Amygdala (tissue), 56 donors: ENCODE results near the gene ALDH1A3.

Experiments used
- DNase-seq, 56 donors: peaks; one replicate each; lab custom pipeline; 2025; lab: John Stamatoyannopoulos, UW

ALDH1A3 gene

DNA sequence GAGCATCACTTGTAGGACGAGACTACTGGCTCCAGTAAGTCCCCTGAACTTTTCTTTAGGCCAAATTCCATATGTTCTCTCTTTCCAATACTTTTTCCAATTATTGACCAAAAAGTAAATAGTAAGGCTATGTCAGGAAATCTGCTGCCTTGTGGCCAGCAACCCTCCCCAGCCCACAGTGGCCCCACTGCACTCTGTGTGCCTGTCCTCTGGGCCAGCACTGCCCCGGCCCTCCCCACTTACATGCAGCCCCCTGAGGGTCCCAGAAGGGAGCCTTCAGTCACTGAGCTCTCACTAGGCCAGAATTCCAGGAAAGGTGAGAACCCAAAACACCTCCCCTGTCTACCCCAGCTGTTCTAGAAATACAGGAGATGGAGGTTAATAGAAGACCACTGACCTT, 21.3 kb upstream of the ALDH1A3 start:
- DNase-seq = no peak

DNA sequence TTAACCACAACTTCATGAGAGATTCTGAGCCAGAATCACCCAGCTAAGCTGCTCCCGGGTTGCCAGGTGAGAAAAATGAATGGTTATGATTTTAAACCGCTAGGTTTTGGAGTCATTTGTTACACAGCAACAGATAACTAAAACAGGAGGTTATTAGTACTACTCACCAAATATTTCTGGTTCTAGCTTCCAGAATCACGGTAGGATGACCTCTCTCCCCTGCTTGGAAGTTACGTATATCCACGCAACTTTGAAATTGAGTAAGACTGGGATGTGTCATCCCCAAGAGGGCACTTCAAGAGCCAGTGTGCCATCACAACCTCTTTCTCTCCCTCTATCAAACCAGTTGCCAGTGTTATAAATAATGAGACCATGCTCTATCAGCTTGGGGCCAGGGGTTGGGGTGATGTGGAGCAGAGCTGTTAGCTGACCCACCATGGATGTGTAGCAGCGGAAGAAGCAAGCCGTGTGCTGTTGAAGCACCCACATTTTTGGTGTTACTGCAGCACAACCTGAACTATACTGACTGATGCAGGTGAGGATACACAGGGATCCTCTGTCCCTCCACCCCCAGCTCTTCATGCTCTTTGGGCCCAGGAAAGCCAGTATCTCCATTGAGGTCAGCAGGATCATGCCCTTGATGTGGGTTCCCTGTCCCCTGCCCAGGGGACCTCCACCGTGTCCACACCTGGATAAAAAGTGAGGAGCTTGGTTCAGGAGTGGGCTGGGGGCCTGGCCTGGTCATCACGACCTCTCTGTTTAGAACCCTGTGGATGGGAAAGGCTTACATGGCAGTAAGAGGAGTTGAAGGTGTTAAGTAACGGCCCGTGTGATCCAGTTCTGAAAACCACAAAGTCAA, 19.4 kb upstream of the ALDH1A3 start:
- no peak for DNase-seq

DNA sequence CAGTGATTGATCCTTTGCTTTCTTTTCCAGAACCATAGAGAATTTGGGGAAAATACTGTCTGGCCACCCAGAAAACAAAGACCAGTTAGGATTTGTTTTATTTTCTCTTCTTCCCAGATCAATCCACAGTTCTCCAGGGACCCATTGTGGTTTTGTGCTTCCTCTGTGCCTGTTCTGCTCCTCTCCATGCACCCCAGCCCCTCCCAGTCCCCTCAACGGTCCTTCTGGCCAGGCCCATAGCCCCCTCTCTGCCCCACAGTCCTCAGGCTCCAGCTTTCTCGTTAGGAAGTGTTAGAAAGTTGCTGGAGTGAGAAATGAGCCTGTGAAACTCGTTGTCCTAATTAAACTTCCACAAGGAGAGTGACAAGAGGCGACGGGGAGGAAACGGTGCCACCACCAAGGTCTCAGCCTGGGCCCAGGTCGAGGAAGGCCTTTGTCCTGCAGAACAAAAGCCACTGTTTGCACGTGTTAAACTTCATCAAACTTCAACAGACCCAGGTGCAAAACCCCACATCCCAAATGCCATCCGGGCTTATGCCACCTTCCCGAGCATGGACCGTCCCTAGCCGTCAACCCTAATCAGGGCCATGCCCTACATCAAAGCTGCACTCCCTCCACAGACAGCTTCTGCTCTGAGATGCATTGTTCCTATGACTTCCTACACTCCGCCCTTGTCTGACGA, 18.7 kb upstream of the ALDH1A3 start:
- DNase-seq = no peak

DNA sequence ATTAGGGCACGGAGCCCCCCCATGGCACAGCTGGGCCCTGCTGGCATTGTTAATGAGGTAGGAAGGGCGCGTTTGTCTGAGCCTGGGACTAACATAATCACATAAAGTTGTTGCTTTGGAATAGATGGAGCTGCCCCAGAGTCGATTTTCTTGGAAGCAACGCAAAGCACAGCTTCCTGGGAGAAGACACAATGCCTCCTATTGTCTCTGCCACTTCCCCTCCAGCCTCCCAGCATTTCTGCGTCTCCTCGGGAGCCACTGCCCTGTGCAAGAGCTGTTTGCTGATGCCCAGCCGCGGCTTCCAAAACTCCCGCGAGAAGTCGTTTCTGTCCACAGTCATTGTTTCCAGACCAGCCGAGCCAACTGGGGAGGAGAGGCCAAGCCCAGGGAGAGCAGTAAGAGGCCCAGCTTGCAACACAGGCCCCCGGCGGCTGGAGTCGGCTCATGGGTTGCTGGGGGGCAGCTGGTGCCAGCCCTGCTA, 18.1 kb upstream of the ALDH1A3 start:
- DNase-seq = peak in 52 of 56 donors; percentile 16 to 91 (median 73)

DNA sequence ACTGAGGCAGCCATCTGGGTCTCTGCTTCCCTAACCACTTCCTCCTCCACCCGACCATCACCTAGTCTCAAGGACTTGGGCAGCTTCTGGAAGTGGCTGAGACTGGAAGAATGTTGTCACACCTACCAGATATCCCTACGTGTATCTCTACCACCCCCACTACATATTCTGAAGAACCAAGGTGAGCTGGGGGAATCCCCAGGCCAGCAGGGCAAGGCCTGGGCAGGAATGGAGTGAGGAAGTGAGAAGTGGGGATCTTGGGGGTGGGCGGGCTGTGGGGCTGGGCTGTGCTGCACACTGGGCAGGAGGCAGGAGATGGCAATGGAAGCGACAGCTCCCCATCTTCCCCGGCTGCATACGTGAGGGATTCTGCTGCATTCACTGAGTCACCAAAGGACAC, 17.5 kb upstream of the ALDH1A3 start:
- DNase-seq = no peak

DNA sequence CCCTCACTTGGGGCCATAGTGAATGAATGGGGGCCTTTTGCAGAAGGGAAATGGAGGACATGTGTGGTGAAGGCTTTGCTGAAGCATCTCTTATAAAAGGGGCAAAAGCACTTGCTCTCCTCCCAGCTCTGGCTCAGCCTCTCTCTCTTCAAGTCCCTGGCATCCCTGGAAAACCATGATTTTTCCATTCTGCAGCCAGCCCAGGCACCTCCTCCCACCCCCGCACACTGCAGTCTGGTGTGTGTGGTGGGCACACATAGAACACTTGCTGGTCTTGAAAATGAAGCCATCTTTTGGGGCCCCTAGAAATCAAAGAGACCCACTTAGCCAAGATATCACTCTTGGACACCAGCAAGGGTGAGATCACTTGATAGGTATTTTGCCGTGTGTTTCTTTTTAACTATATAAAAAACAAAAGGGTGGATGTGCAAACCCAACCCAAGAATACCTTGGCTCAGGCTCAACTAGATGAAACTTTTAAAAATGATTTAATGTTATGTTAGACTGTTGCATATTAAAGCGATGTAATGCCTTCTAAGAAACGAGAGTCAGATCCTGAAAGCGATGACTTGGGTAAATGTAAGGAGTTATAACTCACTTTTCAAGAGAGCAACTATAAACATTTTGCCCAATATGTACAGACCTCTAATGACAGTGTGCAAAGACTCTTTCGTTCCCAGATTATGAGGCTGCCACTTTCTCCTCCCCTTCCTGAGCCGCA, 16.4 kb upstream of the ALDH1A3 start:
- no peak for DNase-seq

DNA sequence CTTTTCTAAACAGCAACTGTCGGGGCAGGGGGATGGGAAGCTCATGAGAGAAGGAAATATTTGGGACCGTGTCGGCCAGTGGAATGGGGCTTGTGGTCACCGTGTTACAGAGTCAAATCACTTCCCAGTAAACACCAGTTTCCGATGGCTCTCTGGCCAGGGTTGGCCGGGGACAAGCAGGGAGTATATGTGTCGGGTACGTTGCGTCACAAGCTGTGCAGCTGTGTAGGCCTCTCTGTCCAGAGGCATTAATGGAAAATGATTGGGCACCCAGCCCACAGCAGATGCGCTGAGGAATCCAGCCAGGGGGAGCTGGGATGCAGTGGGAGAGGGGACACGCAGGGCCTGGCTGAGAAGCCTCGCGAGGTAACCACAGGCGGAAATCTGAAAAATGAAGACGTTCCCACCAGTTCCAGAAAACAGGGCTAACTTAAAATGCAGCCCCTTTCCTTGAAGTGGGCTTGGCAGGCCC, 15.8 kb upstream of the ALDH1A3 start:
- peak in 51 of 56 donors; percentile 10 to 88 (median 64) for DNase-seq

DNA sequence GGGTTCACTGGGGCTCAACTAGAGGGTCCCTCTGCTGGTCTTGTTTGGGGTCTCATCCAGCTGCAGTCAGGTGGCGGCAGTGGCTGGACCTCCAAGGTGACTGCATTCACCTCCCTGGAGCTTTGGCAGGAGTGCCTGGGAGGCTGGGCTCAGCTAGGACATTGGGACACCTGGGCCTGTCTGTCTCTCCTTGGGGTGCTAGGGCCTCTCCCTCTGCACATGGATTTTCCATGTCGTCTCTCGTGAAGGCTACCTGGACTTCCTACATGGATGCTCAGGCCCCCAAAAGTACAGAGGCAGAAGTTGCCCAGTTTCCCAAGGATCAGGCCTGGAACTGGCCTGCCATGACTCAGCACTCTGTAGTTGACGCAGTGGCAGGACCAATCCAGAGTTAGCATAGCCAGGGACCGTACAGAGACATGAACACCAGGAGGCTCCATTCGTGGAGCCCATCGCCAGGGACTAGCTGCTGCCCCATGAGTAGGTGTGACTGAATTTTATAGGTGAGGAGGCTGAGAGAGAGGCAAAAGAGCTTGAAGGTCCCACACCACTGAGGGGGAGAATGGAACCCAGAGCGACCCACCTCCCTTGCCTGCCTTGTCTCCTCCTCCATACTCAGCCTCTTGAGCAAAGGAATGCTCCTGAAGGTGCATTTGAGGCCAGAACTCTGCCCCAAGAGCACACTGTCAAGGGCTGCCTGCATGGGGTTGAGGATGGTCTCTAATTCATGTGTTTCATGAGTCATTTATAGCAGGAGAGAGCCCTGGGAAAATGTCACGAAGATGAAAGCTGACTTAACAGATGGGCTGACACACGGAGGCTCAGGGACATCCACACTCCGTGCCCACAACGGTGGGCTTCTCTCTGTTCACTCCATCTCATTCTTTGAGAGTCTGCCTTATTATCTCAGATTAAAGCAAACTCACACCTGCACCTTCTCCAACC, 13.0 kb upstream of the ALDH1A3 start:
- no peak for DNase-seq

DNA sequence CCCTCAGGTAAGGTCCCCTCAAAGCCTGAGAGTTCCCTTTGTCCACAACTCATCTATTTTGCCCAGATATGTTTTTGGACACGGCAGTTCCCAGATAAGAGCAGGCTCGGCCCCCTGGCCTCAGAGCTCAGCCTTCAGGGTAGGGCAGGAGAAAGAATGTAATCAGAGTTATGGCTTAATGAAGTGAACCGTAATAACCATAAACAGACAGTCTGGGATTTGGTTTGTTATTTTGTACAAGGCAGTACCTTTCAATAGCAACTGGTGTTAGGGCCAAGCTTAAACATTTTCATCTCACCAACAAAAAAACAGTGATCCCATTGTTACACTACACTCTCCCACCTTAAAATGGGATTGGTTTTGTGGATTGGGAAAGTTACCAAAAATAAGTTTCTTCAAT, 12.2 kb upstream of the ALDH1A3 start:
- DNase-seq = no peak

DNA sequence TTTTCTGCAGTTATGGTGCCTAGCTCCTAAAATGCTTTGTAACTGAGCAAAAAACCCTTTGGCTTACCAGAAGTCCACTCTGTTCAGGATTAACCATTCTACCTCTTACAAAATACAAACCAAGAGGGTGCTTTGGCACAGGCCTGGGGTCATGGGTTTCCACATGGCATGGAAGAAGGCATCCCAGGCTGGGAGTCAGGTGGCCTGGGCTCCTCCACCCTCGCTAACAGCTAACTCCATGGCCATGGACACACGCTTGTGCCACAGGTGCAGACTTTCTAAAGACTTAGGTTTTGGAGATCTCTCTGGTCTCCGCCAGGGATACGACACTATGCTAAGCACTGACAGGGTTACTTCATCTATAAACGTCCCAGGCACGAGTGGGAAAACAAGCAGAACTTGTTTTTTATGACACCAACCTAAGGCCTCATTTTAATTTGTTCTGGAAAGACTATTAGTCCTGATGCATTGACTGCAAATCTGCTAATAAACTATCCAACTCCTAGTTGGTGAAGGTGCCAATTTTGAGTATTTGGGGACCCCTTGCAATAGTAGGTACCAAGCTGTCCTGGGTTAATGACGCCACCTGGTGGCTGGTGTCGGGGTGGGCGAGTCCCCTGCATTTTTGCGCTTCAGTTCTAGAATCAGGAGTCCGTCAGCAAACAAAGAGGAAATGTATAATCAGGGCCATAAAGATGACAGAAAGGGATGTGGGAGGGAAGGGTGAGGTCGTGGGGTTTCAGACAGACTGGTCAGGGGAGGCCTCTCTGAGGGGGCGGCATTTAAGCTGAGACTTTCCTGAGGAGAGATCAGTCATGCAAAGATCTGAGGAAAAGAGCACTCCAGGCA, 10.3 kb upstream of the ALDH1A3 start:
- no peak for DNase-seq

DNA sequence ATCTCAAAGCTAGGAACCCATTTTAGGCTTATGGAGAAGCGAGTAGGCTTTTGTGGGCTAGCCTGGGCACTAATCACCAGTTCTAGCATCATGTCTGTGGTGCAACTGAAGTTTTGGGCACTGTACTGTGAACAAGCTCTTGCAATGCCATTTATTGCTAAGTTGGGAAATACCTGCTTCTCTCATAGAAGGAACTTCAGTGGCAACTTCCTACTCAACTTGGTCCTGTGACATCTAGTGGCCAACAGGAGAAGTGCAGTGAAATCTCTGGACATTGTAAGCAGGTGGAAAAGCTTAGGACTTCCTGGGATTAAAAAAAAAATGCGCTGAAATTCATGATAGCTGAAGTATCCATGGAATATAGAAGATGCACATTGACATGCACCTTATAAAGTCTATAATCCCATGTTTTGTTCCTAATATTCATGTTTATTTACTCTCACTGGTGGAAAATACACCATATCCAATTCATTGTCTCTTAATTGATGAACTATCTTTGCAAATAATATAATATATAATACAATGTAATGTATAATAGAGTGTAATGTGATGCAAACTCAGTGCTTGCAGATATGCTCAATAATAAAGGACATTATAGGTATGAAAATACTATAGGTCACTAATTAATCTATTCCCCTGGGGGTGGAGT, 6.5 kb upstream of the ALDH1A3 start:
- DNase-seq = peak in 36 of 56 donors; percentile 4 to 88 (median 32)

DNA sequence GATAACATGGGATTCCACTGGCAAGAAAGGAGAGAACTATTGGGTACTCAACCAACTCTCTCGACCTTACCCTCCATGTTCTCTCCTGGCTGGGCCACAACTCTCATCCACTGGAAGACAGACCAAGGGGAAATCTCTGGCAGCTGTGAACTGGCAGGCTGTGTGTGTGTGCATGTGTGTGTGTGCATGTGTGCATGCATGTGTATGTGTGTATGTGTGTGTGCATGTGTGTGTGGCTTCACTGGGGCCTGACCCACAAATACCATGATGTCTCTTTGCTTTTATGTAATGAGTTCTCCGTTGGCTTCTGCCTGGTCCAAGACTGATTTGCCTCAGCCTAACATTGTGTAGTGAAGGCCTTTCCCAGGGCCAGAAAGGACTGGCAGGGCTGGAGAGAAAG, 4.1 kb upstream of the ALDH1A3 start:
- DNase-seq = no peak

DNA sequence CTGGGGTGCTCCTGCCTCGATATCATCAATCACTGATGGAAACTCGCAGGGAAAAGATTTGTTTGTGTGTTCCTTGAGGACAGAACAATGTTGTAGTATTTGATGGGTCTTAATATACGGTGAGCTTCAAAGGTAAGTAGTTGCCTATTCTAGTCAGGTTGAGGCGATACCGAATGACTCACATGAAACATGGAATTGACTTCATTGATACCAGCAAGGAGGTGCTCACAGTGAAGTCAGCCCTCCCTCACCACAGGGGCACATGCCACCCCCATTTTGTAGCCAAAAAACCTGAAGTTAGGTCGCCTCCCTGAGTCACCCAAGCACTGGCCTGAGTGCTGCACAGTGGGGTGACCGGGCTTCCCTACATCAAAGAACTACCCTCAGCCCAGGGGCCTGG, 3.7 kb upstream of the ALDH1A3 start:
- DNase-seq = no peak

DNA sequence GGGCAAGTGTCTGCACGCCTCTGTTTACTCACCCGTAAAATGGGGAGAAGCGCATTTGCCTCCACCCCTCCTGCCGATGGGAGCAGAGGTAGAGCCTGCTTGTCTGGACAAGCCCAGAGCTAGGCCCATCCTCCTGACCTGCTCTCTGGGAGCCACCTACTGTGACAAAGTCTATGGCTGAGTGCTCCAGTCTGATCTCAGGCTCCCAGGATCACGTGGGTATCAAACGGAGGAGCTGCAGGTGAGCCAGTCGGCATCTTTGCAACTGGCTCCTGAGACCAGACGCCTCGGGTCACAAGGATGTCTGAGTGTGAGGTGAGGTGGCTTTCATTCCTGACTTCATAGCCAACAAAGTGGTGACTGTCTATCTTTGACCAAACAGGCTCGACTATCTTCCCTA, 2.1 kb upstream of the ALDH1A3 start:
- DNase-seq = no peak

DNA sequence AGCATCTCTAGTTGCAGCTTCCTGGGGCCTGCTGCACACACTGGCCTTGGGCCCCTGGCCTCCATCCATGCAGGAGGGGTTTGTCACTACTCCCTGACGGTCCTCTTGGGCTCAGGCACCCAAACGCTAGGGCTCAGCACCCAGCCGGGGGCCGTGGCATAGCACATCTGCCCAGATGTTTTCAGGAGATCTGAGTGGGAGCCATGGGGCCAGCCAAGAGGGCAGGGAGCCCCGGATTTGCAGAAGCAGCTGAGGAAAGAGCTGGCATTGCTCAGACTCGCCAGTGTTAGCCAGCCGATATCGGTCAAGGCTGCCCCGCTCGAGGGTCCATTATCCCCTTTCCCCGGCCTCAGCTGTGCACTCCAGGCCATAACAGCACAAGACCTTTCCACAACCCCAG, 1.5 kb upstream of the ALDH1A3 start:
- DNase-seq = no peak

DNA sequence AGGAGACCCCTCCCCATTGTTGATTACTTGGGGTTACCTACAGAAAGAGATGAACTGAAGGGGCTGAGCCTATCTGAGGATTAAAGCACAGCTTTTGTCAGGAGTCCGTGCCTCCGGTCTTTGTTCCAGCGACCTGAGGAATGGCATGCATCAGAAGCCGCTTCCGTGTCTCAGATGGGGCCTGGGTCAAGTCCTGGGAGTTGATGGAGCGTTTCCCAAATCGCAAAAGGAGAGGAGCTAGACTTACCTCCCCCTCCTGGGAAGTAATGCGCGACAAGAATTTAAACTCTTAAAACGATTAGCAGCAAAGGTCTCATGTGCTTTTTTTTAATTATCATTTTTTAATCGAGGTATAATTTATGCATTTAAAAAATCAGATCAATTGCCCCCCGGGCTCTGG, 983 bp upstream of the ALDH1A3 start:
- DNase-seq = no peak

DNA sequence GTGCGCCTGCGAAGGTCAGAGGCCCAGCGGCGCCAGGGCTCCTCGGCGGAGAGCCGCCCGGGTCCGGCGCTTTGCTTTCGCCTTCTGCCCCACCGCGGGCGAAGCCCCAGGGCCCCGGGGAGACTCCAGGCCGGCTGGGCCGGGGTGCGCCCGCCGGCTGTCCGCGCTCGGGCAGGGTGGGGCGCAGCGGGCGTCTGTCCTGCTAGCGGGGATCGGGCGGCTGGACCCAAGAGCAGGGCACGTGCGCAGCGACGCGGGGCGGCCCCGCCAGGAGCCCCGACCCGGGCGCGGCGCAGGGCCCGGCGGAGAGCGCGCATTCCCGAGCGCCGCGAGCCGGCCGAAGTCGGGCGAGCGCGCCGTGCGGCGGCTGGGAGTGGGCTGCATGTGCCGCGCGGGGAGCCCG, 569 bp upstream of the ALDH1A3 start:
- DNase-seq = no peak

DNA sequence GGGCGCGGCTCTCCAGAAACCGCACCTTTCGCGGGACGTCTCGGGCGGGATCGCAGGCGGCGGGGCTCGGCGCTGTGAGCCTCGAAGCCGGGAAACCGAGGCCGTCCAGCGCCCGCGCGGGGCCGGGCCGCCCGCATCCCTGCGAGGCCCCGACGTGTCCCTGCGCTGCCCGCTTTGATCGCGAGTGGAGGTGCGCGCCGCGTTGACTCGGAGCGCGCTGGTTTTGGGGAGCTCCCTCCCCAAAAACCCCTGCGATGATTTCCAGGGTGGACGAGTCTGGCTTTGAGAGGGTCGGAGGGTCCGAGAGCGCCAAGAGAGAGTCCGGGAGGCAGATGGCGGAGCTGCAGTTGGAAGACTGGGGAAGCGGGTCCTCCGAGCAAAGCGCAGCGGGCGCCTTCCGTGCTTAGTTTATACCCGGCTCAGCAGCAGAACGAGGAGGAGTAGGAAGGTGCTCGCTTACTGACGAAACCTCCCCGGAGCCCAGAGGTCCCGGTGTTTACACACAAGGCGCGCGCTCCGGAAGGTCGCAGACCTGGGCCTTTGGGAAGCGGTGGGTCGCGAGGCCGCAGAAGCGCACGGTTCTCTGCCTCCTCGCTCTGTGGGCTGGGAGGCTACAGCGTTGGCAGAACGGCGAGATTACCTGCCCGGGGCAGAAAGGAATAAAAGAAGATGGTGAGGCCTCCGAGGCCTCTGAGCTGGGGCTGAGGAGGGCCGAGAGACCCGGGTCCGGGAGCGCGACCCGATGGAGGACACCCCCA, 687 bp downstream of the ALDH1A3 start:
- DNase-seq = no peak
